H1 (cell line): ENCODE measurements around the gene RABL6. TPM values are rescaled to one million over a fixed set of nuclear protein-coding genes. Genes with fewer than 3 reads are reported as not detected.

Experiments
- BCL11A ChIP-seq, 2 experiments: IDR thresholded peaks; one replicate each; pipeline ENCODE4 v1.6.1; 2011; ENCODE audit warnings: low read depth in 2 of 2, low read length in 2 of 2, mild to moderate bottlenecking in 2 of 2
- NANOG ChIP-seq: IDR thresholded peaks from 2 replicates; pipeline ENCODE4 v1.6.1; 2011; ENCODE audit warnings: low read length, low read depth, mild to moderate bottlenecking, inconsistent platforms; ENCODE audit not compliant: insufficient read depth, poor library complexity, severe bottlenecking
- NRF1 ChIP-seq: IDR thresholded peaks from 2 replicates; pipeline ENCODE4 v1.6.1; 2011; ENCODE audit warnings: mild to moderate bottlenecking, low read depth, low read length, improper control_type of control experiment
- SIX5 ChIP-seq: IDR thresholded peaks from 2 replicates; pipeline ENCODE4 v1.6.1; 2011; ENCODE audit warnings: mild to moderate bottlenecking, low read depth, low read length
- polyA plus RNA-seq, 7 experiments: library from polyadenylated mRNA; depleted of rRNA in 3 of 7; stranded (reverse) in 5 of 7; unstranded in 2 of 7; fragments of >200 nt in 5 of 7; fragments of 200-250 nt in 2 of 7; gene quantifications; 1 replicate in 5 of 7; 2 replicates in 1 of 7; 4 replicates in 1 of 7; pipeline versions ENCODE4 v1.2.1 to v1.2.3, GENCODE V29; 2011 to 2013; ENCODE audit warnings: missing spikeins in 2 of 7, mixed read lengths in 2 of 7
- total RNA-seq: library from RNA; stranded (reverse); fragmentation: NEBNext Ultra II Directional; extraction: Animal tissue kit (Norgen Biotek cat#: 25700); gene quantifications from 2 replicates; pipeline ENCODE4 v1.2.1, GENCODE V29; 2021
- TF ChIP-seq, protein P1 (sequence below): IDR thresholded peaks from 2 replicates; pipeline ENCODE4 v1.6.1; 2012; ENCODE audit warnings: low read length, inconsistent platforms

The RABL6 gene
- total and polyA plus RNA-seq, 2 of the 8 experiments (the other 6 are each of a cell fraction or from before 2014, with no cell fraction given) = 70.1 to 130 TPM

DNA sequence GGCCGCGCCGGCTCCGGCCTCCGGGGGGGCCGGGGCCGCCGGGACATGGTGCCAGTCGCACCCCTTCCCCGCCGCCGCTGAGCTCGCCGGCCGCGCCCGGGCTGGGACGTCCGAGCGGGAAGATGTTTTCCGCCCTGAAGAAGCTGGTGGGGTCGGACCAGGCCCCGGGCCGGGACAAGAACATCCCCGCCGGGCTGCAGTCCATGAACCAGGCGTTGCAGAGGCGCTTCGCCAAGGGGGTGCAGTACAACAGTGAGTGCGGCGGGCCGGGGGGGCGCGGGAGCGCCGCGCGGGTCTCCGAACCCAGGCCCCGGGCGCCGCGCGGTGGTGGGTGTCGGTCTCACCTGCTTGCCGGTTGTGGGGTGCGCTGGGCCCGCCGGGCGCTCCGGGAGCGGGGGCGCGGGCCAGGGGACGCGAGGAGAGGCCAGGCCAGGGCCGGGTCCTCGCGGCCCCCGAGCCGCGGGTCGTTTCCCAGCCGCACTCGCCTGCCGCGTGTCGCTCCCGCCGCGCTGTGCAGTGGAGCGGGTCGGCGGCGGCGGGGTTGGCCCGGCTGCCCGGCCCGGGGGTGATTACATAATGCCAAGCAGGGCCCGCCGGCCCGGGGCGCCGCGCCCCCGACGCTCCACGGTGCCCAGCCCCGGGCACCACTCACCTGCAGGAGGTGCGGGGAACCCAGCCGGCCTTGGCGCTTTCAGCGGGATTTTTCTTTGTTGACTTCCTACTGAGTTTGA is 492 bp downstream of the RABL6 start (continued):
- TF ChIP-seq NANOG (no peak), SIX5 (no peak), NRF1 (no peak), BCL11A (IDR thresholded peaks at IDR 0.05; ENCODE audit: low read depth in 2 of 2, low read length in 2 of 2) (no peak)
- TF ChIP-seq, protein P1, sequence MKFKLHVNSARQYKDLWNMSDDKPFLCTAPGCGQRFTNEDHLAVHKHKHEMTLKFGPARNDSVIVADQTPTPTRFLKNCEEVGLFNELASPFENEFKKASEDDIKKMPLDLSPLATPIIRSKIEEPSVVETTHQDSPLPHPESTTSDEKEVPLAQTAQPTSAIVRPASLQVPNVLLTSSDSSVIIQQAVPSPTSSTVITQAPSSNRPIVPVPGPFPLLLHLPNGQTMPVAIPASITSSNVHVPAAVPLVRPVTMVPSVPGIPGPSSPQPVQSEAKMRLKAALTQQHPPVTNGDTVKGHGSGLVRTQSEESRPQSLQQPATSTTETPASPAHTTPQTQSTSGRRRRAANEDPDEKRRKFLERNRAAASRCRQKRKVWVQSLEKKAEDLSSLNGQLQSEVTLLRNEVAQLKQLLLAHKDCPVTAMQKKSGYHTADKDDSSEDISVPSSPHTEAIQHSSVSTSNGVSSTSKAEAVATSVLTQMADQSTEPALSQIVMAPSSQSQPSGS = no peak
